GM19467 (cell line): Measurements from ENCODE around the gene YJEFN3.
A peak's percentile ranks its signal among the peaks of the same experiment; 100 is the strongest.

Source experiments
- ATAC-seq: cut with Tn5 transposase; IDR thresholded peaks from one replicate; pipeline ENCODE4 v1.9.1; 2021; ENCODE audit warnings: mild to moderate bottlenecking, moderate library complexity; ENCODE audit not compliant: unreplicated experiment

The YJEFN3 gene

DNA sequence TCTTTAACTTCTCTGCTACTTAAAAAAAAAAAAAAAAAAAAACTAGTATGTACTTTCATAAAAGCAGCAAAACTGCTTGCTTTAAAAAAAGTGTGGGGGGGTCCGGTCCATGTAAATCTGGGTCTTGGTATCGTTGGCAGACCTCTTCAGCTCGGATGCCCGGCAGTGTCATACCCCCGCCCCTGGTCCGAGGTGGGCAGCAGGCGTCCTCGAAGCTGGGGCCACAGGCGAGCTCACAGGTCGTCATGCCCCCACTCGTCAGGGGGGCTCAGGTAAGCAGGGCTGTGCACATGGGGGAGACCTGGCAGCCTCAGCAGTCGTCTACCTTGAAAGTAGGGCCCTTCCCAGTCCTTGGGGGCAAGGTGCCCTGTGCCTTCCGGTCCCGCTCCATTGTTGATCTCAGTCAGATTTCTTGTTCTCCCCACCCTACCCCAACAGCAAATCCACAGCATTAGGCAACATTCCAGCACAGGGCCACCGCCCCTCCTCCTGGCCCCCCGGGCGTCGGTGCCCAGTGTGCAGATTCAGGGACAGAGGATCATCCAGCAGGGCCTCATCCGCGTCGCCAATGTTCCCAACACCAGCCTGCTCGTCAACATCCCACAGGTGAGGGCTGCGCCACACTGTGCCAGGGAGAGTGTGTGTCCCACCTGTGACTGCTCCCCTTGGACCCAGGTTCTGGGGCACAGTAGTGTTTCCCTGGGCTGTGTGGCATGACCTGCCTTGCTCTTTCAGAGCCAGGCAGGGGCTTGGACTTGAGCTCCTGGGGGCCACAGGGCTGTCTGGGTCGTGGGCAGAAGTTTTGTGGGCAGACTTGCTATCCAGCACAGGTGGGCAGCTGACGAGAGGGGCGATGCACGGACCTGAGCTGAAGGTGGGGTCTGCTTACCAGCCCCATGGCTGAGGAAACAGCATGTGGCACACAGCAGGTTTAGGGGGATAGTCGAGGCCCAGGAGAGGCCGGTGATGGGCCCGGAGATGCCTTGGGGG lies 32.8 kb upstream of the YJEFN3 start:
- ATAC-seq = no peak

DNA sequence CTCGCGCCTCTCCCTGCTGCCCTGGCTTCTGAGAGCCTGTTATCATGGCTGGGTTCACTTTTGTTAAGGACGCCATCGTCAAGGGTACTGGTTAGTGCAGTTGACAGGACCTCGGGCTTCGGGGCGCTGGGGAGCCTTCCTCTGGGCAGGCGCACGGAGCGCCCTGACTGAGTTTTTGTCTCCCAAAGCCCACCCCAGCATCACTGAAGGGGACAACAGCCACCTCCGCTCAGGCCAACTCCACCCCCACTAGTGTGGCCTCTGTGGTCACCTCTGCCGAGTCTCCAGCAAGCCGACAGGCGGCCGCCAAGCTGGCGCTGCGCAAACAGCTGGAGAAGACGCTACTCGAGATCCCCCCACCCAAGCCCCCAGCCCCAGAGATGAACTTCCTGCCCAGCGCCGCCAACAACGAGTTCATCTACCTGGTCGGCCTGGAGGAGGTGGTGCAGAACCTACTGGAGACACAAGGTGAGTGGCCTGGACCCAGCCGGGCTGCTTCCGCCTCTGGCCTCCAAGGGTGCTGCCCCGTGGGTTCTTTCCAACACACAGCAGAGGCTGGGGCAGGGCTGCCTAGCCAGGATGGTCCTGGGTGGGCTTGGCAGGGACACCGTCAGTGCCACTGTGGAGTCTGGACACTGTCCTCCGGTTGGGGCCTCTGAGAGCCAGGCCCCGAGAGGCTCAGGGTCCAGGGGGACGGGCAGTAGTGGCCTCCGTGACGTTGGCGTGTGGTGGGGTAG lies 30.3 kb upstream of the YJEFN3 start:
- no peak for ATAC-seq

DNA sequence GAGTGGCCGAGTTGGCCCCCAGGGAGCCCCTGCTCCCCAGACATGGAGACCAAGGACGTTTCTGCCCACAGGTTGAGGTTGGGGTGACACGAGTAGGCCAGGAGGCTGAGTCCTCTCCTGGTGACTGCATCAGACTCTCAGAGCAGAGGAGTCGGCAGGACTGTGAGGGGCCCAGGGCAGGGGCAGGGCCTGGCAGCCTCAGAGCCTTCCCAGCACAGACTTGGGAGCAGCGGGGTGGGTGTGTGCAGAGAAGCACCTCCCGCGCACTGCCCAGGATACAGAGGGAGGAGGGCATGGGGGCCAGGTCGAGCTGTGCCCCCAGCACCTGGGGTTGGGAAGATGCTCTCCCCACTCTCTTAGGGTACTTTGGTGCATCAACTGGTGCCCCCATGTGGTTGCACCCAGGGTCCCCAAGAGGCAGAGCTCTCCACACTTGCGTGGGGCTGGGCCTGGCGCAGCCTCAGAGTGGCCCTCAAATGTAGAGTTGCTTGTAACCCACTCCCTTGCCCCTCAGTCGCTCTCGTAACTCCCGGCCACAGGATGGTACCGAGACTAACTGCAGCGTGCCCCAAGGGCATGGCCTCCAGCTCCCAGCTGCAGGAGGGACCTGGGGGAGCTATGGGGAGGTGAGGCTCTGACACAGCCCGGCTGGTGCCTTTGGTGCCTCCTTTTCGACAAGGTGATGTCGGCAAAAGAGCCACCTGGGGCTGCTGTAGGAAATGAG lies 29.3 kb upstream of the YJEFN3 start:
- ATAC-seq = no peak

DNA sequence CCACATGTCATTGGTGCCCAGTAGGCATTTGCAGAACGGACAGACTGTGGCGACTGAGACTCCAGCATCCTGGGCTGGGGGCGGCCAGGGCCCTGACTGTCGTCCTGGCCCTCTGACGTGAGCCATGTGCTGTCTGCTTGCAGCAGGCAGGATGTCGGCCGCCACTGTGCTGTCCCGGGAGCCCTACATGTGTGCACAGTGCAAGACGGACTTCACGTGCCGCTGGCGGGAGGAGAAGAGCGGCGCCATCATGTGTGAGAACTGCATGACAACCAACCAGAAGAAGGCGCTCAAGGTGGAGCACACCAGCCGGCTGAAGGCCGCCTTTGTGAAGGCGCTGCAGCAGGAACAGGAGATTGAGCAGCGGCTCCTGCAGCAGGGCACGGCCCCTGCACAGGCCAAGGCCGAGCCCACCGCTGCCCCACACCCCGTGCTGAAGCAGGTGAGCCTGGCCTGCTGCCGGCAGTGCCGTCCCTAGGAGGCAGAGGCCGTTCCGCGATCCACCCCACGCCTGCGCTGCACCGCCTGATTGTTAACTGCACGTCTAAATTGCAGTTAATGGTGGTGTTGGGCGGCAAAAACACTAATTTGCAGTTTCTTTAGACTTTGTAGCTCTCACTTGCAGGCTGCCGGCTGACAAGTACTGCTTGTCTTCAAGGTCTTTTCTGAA lies 27.6 kb upstream of the YJEFN3 start:
- no peak for ATAC-seq

DNA sequence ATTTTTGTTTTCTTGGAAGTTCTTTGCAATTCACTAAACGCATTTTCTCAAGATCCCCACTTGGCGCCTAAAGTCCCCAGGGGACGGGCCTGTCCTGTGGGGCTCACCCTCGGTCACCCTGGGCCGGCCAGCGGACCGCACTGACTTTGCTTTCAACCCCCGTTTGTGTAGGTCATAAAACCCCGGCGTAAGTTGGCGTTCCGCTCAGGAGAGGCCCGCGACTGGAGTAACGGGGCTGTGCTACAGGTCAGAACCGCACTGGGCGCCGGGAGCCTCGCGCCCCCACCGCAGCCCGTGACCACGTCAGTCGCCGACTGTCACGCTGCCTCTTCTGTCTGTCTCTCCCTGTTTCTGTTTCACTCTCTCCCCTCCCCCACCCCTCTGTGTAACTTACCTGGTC lies 26.9 kb upstream of the YJEFN3 start:
- ATAC-seq = no peak

DNA sequence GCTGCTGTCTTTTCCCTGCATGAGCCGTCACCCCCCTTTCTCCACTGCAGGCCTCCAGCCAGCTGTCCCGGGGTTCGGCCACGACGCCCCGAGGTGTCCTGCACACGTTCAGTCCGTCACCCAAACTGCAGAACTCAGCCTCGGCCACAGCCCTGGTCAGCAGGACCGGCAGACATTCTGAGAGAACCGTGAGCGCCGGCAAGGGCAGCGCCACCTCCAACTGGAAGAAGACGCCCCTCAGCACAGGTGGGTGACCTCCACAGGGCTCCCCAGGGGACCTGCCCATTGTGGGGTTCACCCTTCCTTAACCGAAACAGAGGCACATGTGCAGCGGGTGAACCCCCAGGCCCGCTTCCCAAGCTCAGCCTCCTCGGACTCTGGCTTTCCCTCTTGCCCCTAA lies 26.4 kb upstream of the YJEFN3 start:
- no peak for ATAC-seq

DNA sequence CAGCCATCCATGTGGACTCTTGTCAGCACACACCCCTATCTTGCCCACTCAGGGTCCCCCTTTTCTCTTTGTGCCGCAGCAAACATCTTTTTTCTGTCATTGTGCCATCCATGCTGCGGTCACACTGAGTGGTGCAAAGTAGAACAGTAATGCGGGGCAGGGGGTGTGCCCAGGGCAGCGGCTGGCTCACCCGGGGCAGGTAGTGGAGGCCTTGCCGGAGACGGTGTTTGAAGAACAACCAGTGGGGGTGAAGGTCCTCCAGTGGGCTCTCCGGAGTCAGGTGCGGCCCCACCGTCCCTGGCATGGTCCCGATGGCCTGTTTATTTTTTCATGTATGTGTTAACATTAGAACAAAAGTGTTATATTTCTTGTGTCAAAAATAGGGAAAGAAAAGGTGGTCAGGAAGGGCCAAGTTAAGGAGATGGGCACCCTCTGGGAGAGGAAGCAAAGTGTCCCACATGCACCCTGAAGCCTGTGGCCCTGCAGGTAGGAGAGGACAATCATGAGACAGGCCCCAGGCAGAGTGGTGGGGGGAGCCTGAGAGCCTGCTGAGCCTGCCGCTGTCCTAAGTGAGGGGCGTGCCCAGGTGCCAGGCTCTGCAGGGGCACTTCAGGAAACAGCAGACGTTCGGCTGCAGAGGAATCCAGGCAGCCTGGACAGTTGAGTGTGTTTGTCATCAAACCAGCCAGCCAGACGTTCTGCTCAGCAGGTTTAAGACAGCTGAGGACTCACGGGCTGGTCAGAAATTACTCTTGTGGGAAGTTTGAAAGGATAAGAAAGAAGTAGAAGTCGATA lies 25.7 kb upstream of the YJEFN3 start:
- ATAC-seq = no peak

DNA sequence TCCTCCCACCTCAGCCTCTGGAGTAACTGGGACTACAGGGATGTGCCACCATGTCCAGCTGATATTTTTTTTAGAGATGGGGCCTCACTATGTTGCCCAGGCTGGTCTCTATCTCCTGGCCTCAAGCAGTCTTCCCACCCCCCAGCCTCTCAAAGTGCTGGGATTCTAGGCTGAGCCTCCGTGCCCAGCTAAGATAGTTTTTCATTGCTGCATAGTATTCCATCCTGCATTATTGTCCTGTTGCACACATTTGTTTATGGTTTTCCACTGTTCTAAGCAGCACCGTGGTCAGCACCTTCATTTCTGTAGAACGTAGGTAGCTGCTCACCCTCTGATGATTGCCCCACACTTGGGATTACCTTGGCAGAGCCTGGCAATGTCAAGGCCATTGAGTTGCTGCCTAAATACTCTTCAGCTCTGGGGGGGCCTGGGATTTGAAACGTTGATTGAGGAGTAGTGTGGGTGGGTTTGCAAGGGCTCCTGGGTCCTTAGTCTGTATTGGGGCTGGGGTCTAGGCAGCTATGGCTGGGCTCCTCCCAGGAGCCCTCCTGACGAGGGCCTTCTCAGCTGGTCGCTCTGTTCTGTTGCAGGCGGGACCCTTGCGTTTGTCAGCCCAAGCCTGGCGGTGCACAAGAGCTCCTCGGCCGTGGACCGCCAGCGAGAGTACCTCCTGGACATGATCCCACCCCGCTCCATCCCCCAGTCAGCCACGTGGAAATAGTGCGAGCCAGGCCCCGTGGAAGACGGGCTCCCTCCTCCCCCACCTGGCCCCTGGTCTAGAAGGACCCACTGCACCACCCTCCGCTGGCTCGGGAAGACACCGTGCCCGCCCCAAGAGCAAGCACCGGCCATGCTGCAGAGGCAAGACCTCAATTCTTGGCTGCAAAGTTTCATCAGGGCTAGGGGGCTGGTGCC lies 23.7 kb upstream of the YJEFN3 start:
- ATAC-seq = no peak

DNA sequence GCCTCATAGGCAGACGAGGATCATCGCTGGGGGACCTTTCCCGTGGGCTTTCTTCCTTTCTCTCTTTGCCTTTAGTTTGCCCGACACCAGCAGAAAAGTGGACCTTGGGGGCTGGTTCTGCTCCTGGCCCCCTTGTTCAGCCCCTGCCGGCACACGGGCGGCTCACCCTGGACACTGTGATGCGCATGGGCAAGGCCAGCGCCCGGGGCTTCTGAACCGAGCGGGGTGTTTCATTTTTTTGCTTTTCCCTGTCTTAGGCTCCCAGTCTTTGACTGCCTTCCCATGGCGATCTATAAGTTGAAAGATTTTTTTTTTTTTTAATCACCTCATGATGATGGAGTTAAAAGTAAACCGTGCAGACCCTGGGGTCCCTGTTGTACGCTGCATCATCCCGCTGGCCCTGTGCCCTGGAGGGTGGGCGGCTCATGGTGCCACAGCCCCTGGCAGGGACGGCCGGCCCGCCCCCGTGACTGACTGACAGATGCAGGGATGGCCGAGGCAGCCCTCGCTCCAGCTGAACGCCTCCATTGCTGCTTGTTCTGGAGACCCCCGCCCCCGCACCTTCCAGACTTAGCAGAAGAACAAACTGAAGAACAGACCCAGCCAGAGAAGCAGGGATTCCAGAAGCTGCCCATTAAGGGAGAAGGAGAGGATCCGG lies 22.9 kb upstream of the YJEFN3 start:
- no peak for ATAC-seq

DNA sequence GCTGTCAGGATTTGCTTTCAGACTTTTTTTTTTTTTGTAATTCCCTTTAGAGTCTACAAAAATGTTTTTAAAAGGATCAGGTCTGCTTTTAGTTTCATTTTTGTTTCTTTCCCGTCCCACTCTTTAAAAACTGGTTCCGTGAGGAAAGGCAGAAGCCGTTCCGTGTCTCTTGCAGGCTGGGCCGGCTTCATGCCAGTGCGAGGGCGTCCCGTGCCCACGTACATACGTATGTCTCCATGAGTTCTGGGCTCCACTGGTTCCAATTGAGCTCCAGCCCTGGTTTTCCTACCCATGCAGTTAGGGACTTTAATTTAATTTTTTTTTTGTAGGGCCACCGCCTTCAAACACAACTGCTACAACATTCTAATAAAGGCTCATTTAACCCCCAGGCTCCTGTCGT lies 22.1 kb upstream of the YJEFN3 start:
- no peak for ATAC-seq

DNA sequence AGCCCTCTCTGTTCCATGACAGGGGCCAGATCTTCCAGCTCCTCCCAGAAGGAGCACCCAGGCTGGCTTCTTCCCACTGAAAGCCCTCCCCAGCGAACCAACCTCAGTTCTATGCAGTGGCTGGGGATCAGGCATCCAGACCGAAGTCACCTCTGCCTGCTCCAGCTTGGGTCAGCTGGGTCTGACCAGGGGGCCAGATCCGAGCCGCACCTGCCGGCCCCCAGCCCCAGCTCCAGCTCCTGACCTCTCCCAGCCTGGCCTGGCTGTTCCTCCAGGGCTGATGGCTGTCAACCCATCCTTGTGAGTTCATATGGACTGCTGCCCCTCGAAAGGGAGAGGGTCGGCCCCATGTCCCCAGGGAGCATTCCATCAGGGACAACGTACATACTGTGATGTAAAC lies 21.4 kb upstream of the YJEFN3 start:
- no peak for ATAC-seq

DNA sequence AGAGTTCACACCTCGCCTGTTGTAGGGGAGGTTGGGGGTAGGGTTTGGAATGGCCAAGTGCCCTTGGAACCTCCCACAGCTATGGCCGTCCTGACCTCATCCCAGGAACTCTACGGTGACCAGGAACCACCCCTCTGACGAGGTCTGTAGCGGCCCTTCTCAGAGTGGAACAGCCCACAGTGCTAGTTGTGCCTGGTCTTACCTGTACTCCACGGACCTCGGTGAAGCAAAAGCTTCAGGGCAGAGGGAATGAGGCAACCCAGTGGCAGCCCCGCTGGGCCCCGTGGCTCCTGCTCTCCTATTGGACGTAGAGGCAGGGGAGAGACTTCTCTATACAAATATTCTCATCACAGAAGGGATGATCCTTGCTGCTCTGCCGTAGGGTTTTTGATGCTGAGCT lies 20.5 kb upstream of the YJEFN3 start:
- ATAC-seq = no peak

DNA sequence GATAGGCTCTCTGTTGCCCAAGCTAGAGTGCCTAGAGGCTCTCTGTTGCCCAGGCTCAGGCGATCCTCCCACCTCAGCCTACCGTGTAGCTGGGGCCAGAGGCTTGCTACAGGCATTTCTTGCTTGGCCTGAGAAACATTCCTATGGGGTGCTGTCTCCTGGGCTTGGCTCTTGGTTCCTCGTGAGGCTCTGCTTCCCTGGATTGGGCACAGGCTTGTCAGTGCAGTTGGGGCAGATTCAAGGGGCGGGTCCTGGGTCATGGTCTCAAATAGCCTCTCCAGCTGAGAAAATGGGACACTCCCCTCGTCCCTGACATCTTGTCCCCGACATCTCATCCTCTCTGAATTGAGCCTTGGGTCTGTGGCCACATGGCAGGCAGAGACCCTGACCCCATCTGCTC lies 18.3 kb upstream of the YJEFN3 start:
- no peak for ATAC-seq

DNA sequence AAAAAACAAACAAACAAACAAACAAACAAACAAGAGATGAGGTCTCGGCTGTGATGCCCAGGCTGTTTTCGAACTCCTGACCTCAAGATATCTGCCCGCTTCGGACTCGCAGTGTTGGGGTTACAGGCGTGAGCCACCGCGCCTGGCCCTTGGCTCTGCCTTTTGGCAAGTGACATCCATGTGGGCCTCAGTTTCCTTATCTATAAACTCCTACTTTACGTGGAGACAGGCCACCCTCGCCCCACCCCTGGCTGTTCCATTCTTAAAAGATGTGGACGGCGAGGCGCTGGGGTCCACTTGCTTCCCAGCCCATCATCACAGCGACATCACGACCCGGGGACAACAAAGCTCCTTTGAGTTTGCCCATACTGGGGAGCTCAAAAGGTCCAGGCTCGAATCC lies 15.0 kb upstream of the YJEFN3 start:
- no peak for ATAC-seq

DNA sequence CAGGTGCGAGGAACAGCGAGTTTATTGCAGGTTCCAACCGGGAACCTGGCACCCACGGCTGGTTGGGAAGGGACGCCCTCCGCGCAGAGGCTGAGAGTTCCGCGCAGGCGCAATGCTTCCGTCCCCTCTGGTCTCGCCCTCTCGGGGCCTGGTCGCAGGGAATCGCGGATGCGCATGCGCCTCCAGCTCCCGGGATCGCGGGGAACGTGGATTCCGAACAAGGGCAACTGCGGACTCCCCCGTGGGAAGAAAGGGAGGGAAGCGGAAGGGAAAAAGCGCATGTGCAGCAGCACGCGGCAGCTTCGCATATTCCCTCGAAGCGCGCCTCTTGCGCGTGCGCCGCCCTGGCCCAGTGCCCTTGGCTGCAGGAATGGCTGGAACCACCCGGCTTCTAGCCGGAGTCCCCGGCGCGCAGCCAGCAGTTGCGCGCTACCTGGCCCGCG lies 14.5 kb upstream of the YJEFN3 start:
- ATAC-seq = no peak

DNA sequence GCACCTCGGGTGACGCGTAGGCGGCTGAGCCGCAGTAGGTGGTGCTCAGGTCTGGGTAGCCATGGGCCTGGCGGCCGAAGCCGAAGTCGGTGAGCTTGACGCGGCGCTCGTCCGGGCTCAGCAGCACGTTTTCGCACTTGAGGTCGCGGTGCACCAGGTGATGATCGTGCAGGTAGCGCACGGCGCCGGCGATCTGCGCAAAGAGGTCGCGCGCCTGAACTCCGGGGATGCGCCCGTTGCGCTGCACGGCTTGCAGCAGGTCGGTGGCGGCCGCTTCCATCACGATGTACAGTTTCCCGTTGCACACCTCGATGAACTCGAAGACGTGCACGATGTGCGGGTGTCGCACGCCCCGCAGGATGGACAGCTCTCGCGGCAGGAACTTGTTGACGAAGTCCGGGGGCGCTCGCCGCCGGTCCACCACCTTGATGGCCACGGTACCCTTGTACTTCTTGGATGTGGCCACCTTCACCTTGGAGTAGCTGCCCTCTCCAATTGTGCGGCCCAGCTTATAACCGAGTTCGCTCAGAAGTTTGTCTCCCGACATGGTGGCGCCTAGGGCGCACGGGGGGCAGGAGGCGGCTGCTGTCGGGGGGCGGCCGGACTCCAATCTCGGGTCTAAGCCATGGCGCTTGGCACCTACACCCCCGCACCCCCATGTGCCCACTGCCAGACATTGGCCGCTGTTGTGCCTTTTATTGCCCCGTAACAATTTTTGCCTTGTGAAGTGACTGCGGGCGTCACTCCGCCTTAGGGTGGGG lies 13.7 kb upstream of the YJEFN3 start, which contains the start of gene TSSK6:
TSS of gene TSSK6 (minus strand) at position 668 of the 761 bp plus-strand sequence. CDS start at position 547, 121 bp downstream.
- no peak for ATAC-seq

DNA sequence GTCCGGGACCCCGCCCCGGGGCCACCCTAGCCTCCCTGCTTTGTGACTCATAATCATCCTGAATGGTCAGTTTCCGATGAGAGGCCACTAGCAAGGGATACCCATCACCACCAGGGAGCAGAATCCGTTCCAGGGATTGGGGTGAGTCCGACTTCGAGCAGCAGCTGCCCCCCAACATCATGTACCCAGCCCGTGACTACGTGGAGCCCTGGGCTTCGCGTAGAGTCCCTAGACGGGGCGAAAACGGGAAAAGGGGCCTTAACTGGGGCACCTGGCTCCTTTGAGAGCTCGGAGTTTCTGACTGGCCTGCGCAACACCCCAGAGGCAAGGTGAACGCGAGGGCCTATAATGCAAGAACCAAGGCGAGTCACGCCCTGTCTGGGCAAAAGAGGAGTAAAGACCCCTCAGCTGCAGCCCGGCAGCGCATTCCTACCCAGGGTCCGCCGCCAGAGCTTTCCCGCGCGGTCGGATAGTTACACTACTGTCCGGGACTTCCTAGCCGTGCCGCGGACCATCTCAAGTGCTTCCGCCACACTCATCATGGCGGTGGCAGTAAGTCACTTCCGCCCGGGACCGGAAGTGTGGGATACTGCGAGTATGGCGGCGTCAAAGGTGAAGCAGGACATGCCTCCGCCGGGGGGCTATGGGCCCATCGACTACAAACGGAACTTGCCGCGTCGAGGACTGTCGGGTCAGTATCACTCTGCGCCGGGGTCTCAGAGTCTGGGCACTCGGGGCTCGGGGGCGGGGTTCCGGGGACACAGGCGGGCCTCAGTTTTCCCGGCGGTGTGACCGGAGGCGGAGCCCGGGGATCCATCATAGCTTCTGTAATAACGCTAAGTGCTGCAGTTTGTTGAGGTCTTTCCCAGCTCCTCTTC lies 12.8 kb upstream of the YJEFN3 start, which contains the start of gene NDUFA13:
TSS of gene NDUFA13 (plus strand) at position 584 of the 878 bp plus-strand sequence. CDS start at position 598, 14 bp downstream.
- ATAC-seq = peak; percentile 89
